Testis (tissue), 2 donors: ENCODE data around the gene SIMC1.

Experiments used
- POLR2A ChIP-seq: fragments of 450-650 bp; IDR thresholded peaks from one replicate; pipeline ENCODE4 v1.6.1; 2017; ENCODE audit warnings: antibody characterized with exemption, mild to moderate bottlenecking, moderate library complexity
- TF ChIP-seq, protein P1 (sequence below), 3 experiments: fragments of 450-650 bp in 2 of 3; fragments of 200-600 bp in 1 of 3; sonication (generic) in 1 of 3; IDR thresholded peaks; one replicate each; pipeline ENCODE4 v1.5.1; 2016 to 2019; ENCODE audit warnings: antibody characterized with exemption in 3 of 3, mild to moderate bottlenecking in 2 of 3, moderate library complexity in 1 of 3

- TF ChIP-seq, protein P1, sequence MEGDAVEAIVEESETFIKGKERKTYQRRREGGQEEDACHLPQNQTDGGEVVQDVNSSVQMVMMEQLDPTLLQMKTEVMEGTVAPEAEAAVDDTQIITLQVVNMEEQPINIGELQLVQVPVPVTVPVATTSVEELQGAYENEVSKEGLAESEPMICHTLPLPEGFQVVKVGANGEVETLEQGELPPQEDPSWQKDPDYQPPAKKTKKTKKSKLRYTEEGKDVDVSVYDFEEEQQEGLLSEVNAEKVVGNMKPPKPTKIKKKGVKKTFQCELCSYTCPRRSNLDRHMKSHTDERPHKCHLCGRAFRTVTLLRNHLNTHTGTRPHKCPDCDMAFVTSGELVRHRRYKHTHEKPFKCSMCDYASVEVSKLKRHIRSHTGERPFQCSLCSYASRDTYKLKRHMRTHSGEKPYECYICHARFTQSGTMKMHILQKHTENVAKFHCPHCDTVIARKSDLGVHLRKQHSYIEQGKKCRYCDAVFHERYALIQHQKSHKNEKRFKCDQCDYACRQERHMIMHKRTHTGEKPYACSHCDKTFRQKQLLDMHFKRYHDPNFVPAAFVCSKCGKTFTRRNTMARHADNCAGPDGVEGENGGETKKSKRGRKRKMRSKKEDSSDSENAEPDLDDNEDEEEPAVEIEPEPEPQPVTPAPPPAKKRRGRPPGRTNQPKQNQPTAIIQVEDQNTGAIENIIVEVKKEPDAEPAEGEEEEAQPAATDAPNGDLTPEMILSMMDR (IDR thresholded peaks at IDR 0.05) = no peak
- TF ChIP-seq POLR2A = no peak
Measured at GRCh38 chr5:176350416-176350815, 112.2 kb downstream of the SIMC1 start.
